ENCODE results near the gene PHACTR1.

GRCh38 chr6:12766365-12766764 is 49.8 kb downstream of the PHACTR1 start:
- TF ChIP-seq CTCF (conservative IDR thresholded peaks at IDR 0.05 in 1 of 2, IDR thresholded peaks at IDR 0.05 in 1 of 2; ENCODE audit: extremely low read depth in 1 of 2, insufficient read depth in 1 of 2, low read depth in 1 of 2, low read length in 2 of 2) (no peak), EZH2 (IDR thresholded peaks at IDR 0.05; ENCODE audit: borderline replicate concordance, low read length) (no peak)
